A673 (cell line): ENCODE measurements around the gene HYCC2. TPM values are rescaled to one million over a fixed set of nuclear protein-coding genes. Genes with fewer than 3 reads are reported as not detected.

ENCODE experiments used
- BruUV-seq: library from RNA; stranded (reverse); fragments of 400-500 nt; replicated peaks from 2 replicates; lab custom pipeline; 2021; lab: Mats Ljungman, UMichigan
- CTCF ChIA-PET: fragments of 300-600 bp; sonication (Branson Sonifier 250); formaldehyde crosslinking; loops from one replicate; lab custom pipeline; 2022; ENCODE audit warnings: antibody characterized with exemption; lab: Charles Lee
- POLR2A ChIA-PET: fragments of 300-600 bp; sonication (Branson Sonifier 250); formaldehyde crosslinking; loops from one replicate; lab custom pipeline; 2022; ENCODE audit warnings: antibody characterized with exemption; ENCODE audit not compliant: low non-redundant PET; lab: Charles Lee
- DNase-seq: peaks from one replicate; pipeline ENCODE4 v3.0.0-alpha.2; 2015; ENCODE audit warnings: low spot score
- H3K27ac ChIP-seq: fragments of 200-600 bp; sonication (generic); 2 replicates; pipeline ENCODE4 v1.5.1; 2016; ENCODE audit warnings: mixed run types, low read depth, mild to moderate bottlenecking, mixed read lengths, antibody characterized with exemption, low read length; ENCODE audit not compliant: poor library complexity, severe bottlenecking
- H3K27me3 ChIP-seq: fragments of 200-600 bp; sonication (generic); replicated peaks from 2 replicates; pipeline ENCODE4 v1.6.1; 2017; ENCODE audit warnings: mixed run types, low read depth, mild to moderate bottlenecking, mixed read lengths, antibody characterized with exemption, low read length; ENCODE audit not compliant: insufficient read depth, poor library complexity
- H3K36me3 ChIP-seq: fragments of 200-600 bp; sonication (generic); 2 replicates; pipeline ENCODE4 v1.6.1; 2016; ENCODE audit warnings: mixed run types, mild to moderate bottlenecking, mixed read lengths, antibody characterized with exemption, low read length; ENCODE audit not compliant: insufficient read depth, poor library complexity, severe bottlenecking
- H3K4me1 ChIP-seq: fragments of 200-600 bp; sonication (generic); 2 replicates; pipeline ENCODE4 v1.6.1; 2017; ENCODE audit warnings: mixed run types, mild to moderate bottlenecking, mixed read lengths, antibody characterized with exemption, low read length; ENCODE audit not compliant: insufficient read depth, poor library complexity, severe bottlenecking
- H3K4me3 ChIP-seq: fragments of 200-600 bp; sonication (generic); 2 replicates; pipeline ENCODE4 v1.5.1; 2016; ENCODE audit warnings: low read depth, mixed run types, mild to moderate bottlenecking, mixed read lengths, low read length; ENCODE audit not compliant: poor library complexity, severe bottlenecking
- H3K9me3 ChIP-seq: fragments of 200-600 bp; sonication (generic); 2 replicates; pipeline ENCODE4 v1.6.1; 2016; ENCODE audit warnings: mixed run types, low read depth, mild to moderate bottlenecking, mixed read lengths, antibody characterized with exemption, low read length; ENCODE audit not compliant: poor library complexity, severe bottlenecking
- CTCF ChIP-seq: fragments of 300-800, 200-600 bp; sonication (generic); conservative IDR thresholded peaks from 2 replicates; pipeline ENCODE4 v1.5.1; 2017; ENCODE audit warnings: low read depth, mild to moderate bottlenecking, antibody characterized with exemption, low read length, moderate library complexity, mixed read lengths
- EZH2 ChIP-seq: fragments of 200-600 bp; sonication (generic); IDR thresholded peaks from 2 replicates; pipeline ENCODE4 v1.6.1; 2017; ENCODE audit warnings: borderline replicate concordance, low read depth, mild to moderate bottlenecking, mixed read lengths, antibody characterized with exemption, low read length; ENCODE audit not compliant: poor library complexity, severe bottlenecking
- intact Hi-C: fragments of 100-400 bp; cut with micrococcal nuclease; formaldehyde crosslinking; loops from one replicate; pipeline ENCODE4 v1.10.0; 2022; ENCODE audit not compliant: unreplicated experiment
- total RNA-seq: library from RNA; stranded (reverse); gene quantifications from 2 replicates; pipeline ENCODE4 v1.2.3, GENCODE V29; 2021

Gene HYCC2
- total RNA-seq, 1 experiment from 2014 or later: 18.4 TPM

DNA sequence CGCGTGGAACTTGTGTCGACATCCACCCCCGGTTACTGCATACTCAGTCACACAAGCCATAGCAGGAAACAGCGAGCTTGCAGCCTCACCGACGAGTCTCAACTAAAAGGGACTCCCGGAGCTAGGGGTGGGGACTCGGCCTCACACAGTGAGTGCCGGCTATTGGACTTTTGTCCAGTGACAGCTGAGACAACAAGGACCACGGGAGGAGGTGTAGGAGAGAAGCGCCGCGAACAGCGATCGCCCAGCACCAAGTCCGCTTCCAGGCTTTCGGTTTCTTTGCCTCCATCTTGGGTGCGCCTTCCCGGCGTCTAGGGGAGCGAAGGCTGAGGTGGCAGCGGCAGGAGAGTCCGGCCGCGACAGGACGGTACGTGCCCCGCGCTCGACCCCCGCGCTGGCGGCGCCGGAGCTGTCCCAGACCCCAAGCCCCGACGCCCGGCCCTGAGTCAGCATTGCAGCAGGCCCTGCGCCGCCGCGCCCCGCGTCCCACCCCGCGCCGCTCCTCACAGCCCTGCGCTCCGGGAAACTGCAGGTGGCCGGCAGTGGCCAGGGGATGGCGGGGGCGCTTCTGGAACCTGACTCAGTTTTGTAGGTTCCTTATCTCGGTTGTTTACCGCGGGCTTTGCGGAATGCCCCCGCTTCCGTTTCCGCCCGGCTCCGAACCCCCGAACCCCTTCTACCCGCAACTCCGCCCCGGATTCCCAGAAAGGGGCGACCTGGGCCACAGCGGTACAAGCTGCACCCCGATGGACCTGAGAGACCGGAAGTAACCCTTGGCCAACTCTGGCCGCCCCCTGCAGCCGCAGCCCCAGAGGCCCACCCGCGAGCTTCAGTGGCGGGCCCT lies 44.9 kb upstream of the HYCC2 start, which contains the start of gene CFLAR:
Gene CFLAR, plus strand, starts transcription at position 50 of the 844 bp plus-strand sequence. CDS start 13,702 bp downstream, outside the sequence.
- peak within 1 kb of the TSS; percentile 98 for H3K27ac ChIP-seq
- TF ChIP-seq EZH2 (no peak), CTCF (no peak)
- ChIA-PET POLR2A (interaction anchor here (0.6 kb wide), 1 partner anchor 10 kb away, joined by 3 read pairs; no protein-coding TSS in a partner anchor), CTCF (no interaction called here)
- DNase-seq: peak; percentile 73
- no TSS peak for BruUV-seq
- no peaks in the 10 kb centered on the region for H3K36me3 ChIP-seq
- H3K4me1 ChIP-seq: peaks cover 19% of the 10 kb centered on the region
- intact Hi-C loops: loop anchor here (2.0 to 10.0 kb wide), 3 partner anchors 34 to 302 kb away; partner anchors contain the start of genes BZW1, HYCC2 and NDUFB3
- no peaks in the 10 kb centered on the region for H3K27me3 ChIP-seq
- no peaks in the 10 kb centered on the region for H3K9me3 ChIP-seq
- peak within 1 kb of the TSS; percentile 76 for H3K4me3 ChIP-seq

DNA sequence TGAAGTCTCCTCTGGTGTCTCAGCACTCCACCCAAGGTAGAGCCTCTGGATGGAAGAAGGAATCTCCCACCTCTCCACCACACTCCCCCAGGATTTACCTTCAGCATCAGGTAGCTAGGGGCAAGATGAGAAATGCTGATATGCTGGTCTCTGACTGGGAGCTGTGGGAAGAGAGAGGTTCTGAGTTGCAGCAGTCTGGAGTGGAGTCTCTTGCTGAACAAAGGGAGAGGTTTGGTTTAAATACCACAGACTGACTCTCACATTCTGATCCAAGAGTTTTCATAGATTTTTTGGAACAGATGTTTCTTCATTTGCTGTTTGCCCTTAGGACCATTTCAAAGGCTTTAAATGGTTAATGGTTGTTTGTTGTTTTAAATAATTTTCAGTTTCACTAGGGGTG lies 43.4 kb upstream of the HYCC2 start:
- no peaks in the 10 kb centered on the region for H3K9me3 ChIP-seq
- no peaks in the 10 kb centered on the region for H3K27me3 ChIP-seq
- intact Hi-C loops: loop anchor here (5.0 to 10.0 kb wide), 2 partner anchors 43 to 300 kb away; partner anchors contain the start of genes BZW1, HYCC2 and NDUFB3
- BruUV-seq: TSS peak; percentile 63
- no peaks in the 10 kb centered on the region for H3K36me3 ChIP-seq
- no peak for TF ChIP-seq EZH2
- TF ChIP-seq CTCF: no peak
- no peak overlapping the region for H3K4me3 ChIP-seq
- no peak for DNase-seq
- POLR2A ChIA-PET: no interaction called here
- H3K27ac ChIP-seq: no peak overlapping the region
- CTCF ChIA-PET: no interaction called here
- H3K4me1 ChIP-seq: peaks cover 8% of the 10 kb centered on the region

GRCh38 chr2:201114350-201114749 lies 42.9 kb upstream of the HYCC2 start:
- ChIA-PET CTCF (no interaction called here), POLR2A (no interaction called here)
- DNase-seq: no peak
- no peak overlapping the region for H3K4me3 ChIP-seq
- no peaks in the 10 kb centered on the region for H3K9me3 ChIP-seq
- H3K36me3 ChIP-seq: no peaks in the 10 kb centered on the region
- no peaks in the 10 kb centered on the region for H3K27me3 ChIP-seq
- no peak for TF ChIP-seq EZH2
- BruUV-seq: no TSS peak
- intact Hi-C loops: loop anchor here (10.0 kb wide), 1 partner anchor 300 kb away; the partner anchor contains the start of gene BZW1
- peaks cover 3% of the 10 kb centered on the region for H3K4me1 ChIP-seq
- H3K27ac ChIP-seq: no peak overlapping the region
